SK-N-MC (cell line): ENCODE results near the gene FBXO15.

Source experiments
- FOXP2 ChIP-seq: optimal IDR thresholded peaks from 2 replicates; pipeline ENCODE3; 2011; ENCODE audit warnings: mild to moderate bottlenecking, moderate library complexity; ENCODE audit not compliant: insufficient read depth; ENCODE audit errors: extremely low read length, control extremely low read depth
- POLR2AphosphoS5 ChIP-seq: IDR thresholded peaks from 2 replicates; pipeline ENCODE4 v1.6.1; 2012; ENCODE audit warnings: mild to moderate bottlenecking, low read depth, low read length, borderline replicate concordance

GRCh38 chr18:74179623-74180199 lies 32.1 kb upstream of the FBXO15 start:
- TF ChIP-seq POLR2AphosphoS5 (no peak), FOXP2 (no peak)
